AG08396 (cell line): ENCODE results near the gene EMILIN3.

Experiments used
- DNase-seq: peaks from one replicate; pipeline ENCODE4 v3.0.0; 2012; ENCODE audit warnings: low spot score, mixed read lengths

EMILIN3 gene

DNA sequence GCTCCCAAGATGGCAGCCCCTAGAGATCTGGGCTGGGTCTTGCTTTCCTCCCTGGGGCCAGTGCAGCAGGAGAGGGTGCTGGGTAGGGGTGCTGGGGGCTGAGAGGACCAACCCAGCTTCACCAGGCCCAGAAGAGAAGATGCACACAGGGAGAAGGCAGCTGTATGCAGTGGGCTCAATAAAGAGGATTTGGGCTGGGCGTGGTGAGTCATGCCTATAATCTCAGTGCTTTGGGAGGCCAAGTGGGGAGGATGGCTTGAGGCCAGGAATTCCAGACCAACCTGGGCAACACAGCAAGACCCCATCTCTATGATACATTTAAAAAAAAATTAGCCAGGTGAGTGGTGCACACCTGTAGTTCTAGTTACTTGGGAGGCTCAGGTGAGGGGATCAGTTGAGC, 25.7 kb upstream of the EMILIN3 start:
- no peak for DNase-seq

GRCh38 chr20:41391587-41392001, 25.0 kb upstream of the EMILIN3 start:
- DNase-seq = no peak

DNA sequence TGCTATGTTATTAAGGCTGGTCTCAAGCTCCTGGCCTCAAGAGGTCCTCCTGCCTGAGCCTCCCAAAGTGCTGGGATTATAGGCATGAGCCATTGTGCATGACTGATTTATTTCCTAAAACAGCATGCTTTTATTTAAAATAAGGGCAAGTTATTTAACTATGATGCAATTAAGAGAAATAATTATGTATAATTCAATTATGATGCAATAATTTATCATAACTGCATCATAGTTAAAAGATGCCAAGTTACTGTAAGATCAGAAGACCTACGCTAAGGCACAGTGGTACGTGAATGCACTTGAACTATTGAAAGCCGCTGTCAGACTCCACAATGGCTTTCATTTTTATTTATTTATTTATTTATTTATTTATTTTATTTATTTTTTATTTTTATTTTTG, 24.3 kb upstream of the EMILIN3 start:
- no peak for DNase-seq

DNA sequence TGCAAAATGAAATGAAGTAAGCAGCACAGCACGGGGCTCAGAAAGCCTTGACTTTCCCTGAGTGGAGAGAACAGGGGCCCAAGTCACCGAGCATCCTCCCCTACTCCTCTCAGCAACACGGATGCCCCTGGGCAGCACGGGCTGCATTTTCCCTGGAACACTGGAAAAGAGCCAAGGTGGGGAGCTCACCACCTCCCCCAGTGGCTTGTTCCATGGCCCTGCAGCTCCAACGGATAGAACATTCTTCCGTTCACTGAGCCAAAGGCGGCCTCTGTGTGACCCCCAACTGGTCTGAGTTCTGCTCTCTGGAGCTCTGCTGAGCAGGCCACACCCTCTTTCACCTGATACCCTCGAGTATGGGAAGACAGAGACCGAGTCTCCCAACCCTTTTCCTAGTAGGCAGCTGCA, 20.8 kb upstream of the EMILIN3 start:
- DNase-seq = no peak

DNA sequence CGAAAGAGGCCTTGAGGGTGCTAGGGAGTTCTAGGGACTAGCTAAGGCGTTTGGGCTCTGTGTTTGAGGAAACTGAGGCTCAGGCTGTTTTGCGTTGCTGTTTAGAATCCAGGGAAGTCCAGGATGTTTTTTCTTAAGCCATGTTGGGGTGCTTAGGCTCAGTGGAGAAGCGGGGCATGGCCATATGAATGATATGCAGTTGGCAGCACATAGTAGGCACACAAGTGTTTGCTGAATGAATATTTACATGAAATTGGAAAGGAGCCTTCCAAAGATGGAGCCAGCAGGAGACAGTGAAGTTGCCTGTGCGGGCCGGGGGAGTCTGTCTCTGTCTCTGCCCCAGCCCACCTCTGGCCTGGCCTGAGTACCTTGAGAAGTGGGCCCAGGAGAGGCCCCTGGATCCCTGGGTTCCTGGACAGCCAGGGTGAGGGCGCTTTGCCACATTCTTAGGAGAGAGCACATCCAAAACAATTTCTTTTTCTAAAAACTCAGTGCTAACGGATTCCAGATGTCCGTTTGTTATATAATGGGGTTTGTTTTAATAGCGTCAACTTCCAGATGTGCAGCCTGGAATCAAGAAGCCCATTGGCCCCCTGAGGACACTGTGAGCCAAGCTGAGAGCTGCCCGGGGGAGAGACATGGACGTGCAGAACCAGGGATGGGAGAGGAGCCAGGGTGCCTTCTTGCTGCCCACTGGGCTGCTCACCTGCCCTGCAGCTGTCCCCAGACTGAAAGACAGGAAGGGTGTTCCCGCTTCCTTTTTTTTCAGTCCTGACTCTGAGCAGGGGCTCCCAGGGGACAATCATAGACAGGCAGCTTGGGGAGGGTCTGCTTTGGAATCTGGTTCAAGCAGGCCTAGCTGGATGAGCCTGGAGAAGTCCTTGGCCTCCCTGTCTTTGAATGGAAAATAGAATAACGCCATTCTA, 20.1 kb upstream of the EMILIN3 start:
- DNase-seq = no peak

GRCh38 chr20:41382791-41383305, 16.2 kb upstream of the EMILIN3 start:
- no peak for DNase-seq

DNA sequence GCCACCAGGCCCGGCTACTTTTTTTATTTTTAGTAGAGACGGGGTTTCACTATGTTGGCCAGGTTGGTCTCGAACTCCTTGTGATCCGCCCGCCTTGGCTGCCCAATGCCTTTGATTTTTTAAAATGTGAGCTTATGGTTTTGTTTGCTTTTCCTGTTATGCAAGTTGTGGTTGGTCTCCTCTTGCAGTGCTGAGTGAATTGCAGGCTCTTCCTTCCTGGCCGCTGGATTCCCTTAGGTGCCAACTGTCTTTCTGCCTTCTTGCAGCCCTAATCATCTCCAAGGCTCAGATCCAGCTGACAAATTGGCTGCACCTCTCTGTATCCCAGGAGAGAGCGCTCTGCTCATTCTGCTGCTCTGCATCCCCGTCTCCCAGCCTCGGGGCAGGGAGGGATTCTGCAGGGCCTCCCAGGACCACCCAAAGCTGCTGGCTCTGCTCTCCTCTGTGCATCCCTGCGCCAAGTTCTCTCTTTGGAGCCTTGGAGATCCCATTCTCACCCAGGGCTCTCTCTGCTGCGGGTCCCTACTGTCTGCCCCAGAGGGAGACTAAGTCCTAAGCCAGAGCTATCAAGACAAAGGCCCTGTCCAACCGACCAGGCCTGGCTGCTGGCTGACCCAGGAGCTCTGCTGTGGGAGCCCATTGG, 14.1 kb upstream of the EMILIN3 start:
- no peak for DNase-seq

DNA sequence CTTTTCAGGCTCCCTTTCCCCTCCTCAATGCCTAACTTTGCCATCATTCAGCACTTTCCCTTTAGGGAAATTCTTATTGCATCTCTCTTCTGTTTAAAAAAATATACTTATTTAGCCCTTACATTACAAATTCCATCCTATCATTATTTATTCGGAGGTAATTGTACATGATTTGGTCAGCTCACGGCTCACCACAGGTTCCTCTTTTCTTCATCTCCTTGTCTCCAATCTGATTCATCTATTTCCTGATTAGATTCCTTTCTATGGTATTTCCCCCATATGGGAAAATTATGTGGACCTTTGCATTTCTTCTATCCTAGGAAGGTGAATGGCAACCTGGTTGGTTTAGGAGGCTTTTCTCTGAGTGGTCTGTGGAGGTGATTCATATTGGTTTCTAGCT, 12.9 kb upstream of the EMILIN3 start:
- no peak for DNase-seq

- no peak for DNase-seq
These were observed 10.7 kb upstream of the EMILIN3 start for GRCh38 chr20:41377275-41377674.

DNA sequence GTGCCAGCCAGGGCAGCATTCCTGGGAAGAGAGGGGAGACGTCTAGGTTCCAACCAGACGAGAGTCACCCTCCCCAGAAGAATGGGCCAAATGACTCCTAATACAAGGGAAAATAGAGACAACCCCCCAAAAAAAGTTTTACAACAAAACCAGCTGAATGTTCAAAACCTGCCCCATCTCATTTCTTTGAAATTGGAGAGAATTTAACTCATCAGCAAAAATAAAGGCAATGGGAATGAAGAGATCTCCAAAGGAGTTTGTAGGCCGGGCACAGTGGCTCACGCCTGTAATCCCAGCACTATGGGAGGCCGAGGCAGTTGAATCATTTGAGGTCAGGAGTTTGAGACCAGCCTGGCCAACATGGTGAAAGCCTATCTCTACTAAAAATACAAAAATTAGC, 9.7 kb upstream of the EMILIN3 start:
- no peak for DNase-seq

DNA sequence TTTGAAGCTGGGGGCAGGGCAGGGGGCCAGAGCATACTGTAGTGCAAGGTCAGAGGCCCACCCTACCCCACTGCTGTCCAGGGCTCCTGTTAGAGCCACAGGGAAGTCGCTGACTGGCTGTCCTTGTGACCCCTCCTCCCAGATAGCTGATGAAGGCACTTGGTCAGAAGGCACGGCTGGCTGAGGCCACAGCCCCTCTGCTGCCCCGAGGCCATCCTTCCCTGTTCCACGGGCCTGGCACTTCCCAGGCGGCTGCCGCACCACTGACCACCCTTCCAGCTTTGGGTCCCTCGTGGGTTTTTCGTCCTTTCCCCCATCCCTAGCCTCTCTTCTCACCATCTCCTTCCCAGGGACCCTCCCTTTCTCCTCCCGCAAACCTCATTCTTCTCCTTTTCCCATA, 9.2 kb upstream of the EMILIN3 start:
- no peak for DNase-seq

DNA sequence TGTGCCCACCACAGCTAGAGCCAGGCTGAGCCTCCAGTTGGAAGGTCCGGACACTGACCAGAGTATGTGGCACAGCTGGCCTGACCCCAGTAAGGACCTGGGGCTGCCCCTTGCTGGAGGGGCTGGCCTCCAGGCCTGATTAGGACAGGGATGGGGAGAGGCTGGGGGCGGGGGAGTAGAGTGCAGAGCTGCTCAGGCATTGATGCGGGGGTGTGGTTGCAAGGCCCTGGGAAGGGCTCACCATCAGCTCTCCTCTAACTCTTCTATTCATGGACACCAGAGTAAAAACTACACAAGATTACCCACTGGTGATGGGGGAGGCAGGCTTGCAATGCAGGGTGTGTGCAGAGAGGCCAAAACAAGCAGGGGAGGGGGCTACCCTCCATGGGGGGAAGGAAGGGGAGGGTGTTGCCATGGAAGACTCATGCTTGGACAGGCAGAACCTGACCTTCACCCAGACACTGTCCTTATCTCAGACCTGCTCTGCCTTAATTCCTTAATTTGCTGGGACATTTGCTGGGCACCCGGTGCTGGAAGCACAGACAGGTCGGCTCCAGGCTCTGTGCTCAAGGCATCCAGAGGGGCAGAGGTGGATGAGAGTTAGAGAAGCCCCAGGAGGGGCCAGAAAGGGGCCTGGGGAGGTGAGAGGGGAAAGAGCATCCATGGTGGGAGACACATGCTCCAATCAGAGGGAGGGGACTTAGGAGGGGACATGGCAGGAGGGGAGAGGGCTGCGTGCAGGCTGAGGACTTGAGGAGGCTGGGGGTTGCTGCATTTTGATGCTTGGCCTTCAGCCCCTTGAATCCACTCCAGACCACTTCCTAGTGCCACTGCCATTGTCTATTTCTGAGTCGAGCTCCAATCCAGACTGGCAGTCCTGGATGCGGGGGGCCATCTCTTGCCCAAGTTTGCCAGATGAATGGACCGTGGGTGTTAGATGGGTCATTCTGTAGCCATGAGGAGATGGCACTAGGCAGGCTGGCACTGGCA, 7.6 kb upstream of the EMILIN3 start:
- DNase-seq = no peak

DNA sequence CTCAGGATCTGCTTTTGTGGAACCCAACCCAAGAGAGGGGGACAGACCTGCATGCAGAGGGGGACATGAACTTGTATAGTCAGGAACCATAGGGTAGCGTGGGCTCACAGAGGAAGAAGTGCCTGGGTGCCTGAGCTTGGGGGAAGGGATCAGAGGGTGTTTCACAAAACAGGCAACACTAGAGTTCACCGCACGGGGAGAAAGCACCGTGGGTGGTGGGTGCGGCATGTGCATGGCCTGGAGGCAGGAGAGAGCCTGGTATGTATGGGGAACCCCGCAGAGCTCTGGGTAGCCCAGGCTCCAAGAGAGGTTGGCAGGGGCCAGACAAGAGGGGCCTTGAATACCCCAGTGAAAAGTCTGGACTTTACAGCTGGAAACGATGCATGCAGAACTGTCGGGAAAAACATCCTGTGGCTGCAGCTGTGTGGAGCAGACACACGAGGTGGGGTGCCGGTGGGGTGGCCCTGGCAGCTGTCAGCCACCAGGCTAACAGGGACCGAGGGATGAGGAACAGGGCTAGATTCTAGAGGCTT, 6.7 kb upstream of the EMILIN3 start:
- no peak for DNase-seq

DNA sequence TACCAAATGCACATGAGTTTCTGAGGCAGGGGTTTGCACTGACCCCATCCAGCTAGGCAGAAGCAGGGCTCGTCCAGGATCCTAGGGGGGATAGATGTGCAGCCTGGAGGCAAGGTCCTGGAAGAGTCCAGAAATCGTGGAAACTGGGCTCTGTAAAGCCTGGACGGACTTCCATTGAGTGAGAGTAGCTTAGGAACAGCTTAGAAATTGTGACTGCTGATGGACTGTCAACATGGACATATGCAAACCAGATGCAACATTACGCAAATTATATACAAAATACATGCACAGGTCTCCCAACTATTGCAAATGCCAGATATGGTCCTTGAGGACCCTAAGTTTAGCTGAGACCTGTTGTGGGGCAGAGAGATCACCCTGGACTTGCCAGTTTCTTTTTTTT, 4.8 kb upstream of the EMILIN3 start:
- no peak for DNase-seq

- DNase-seq = no peak
These were observed 3.6 kb upstream of the EMILIN3 start for GRCh38 chr20:41370176-41370575.

DNA sequence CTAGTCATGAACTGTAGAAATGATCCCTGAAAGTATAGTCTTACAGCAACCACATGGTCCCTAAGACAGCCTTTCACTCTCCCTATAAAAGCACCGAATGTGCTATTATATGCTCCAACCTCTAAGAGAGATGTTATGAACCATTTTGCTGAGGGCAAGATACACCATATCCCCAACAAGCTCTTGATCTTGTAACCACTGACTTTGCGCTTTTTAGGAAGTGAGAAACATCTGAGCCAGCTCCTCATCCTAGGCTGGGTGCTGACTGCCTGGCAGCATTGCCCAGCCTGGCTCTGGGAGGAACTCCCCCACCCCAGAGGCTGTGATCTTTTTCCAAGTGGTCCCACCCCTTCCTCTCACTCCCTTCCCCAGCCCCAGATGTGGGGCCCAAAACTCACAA, 3.1 kb upstream of the EMILIN3 start:
- no peak for DNase-seq

GRCh38 chr20:41367956-41368355, 1.3 kb upstream of the EMILIN3 start:
- no peak for DNase-seq

- DNase-seq = no peak
These were observed 726 bp upstream of the EMILIN3 start for GRCh38 chr20:41367393-41367695.

DNA sequence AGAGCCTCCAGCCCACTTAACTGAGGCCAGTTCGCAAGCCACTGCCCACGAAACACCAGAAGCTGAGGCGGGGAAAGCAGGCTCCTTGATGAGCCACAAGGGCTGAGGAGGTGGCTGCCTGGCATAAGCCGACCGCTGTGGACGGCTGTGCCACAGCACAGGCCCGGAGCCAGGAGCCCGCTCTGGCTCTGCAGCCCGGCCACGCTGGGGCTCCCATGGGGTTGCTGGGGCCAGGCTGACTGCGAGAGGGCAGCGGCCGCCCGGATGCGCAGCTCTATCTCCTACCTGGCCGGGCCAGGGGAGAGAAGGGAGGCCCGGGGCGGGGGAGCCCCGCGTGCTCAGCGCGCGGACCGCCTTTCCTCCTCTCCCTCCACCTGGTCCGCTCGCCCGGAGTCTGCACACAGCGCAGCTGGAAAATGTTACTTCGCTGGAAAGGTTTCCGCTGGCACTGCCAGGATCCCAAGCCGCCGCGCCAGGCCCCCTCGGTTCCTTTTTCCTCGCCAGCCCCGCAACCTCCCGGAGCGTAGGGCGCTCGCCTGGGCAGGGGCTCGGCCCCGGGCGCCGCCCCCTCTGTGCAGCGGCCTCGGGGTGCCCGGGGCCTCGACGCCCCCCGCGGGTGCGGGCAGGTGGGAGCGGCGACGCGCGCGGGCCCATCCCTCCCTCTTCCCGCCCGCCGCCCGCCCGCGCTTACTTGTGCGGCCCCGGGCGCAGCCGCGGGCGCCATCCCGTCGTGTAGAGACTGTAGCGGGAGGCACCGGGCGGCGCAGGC, 657 bp downstream of the EMILIN3 start:
- DNase-seq = no peak

GRCh38 chr20:41364967-41365765, 1.5 kb downstream of the EMILIN3 start:
- DNase-seq = no peak
